ENCODE measurements around the gene ITGB3.

- no peak for TF ChIP-seq CTCF (IDR thresholded peaks at IDR 0.05)
- no peak for TF ChIP-seq POLR2AphosphoS5 (IDR thresholded peaks at IDR 0.05)
These were observed 57.8 kb downstream of the ITGB3 start for GRCh38 chr17:47311420-47311819.
